ENCODE results near the gene SULF2.

DNA sequence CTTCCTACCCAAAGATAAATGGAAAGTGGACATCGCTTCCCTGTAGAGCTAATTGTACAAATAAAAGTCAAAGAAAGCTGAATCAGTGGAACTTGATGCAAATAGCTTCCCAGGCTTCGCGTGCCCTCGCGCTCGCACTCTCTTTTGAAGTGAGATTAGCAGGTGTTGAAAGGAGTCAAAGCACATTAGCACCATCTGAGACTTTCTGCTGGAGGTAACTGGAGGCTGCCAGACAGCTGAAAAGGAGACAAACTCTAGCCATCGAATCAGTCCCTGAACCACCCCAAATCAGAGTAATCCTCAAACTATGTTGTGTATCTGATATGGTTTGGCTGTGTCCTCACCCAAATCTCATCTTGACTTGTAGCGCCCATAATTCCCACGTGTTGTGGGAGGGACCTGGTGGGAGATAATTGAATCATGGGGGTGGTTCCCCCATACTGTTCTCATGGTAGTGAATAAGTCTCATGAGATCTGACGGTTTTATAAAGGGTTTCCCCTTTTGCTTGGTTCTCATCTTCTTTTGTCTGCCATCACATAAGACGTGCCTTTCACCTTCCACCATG is 23.7 kb downstream of the SULF2 start:
- no peak for TF ChIP-seq REST (IDR thresholded peaks at IDR 0.05; ENCODE audit: borderline replicate concordance)
- no peak for TF ChIP-seq REST (CRISPR knock-in tag; IDR thresholded peaks at IDR 0.05; ENCODE audit: low read depth)
- TF ChIP-seq ZFP36 (IDR thresholded peaks at IDR 0.05; ENCODE audit: low read depth, low read length, partially characterized antibody), result no peak
- TF ChIP-seq CTCF (IDR thresholded peaks at IDR 0.05 in 2 of 3, conservative IDR thresholded peaks at IDR 0.05 in 1 of 3; ENCODE audit: insufficient read depth in 2 of 3, low read depth in 1 of 3, low read length in 3 of 3), result no peak
- no peak for TF ChIP-seq ELF1 (tag; IDR thresholded peaks at IDR 0.05)
- no peak for TF ChIP-seq KLF13 (tag; IDR thresholded peaks at IDR 0.05; ENCODE audit: borderline replicate concordance, low read depth)
- TF ChIP-seq RAD21 (CRISPR knock-in tag; conservative IDR thresholded peaks at IDR 0.05 in 1 of 2, IDR thresholded peaks at IDR 0.05 in 1 of 2), result no peak
- no peak for TF ChIP-seq MEF2A (IDR thresholded peaks at IDR 0.05; ENCODE audit: control insufficient read depth, low read depth, low read length)
- TF ChIP-seq TCF3 (CRISPR knock-in tag; IDR thresholded peaks at IDR 0.05), result no peak
- no peak for TF ChIP-seq KAT7 (CRISPR knock-in tag; IDR thresholded peaks at IDR 0.05; ENCODE audit: borderline replicate concordance)
- no peak for TF ChIP-seq SAFB (IDR thresholded peaks at IDR 0.05; ENCODE audit: borderline replicate concordance, low read depth, low read length)
- TF ChIP-seq SREBF2 (CRISPR knock-in tag; IDR thresholded peaks at IDR 0.05), result no peak
